HG03025 (cell line): ENCODE results near the gene ATG14.
"Not testable (repeated sequence)": the region's sequence is repeated elsewhere in the genome, so short reads cannot be mapped to it uniquely, and the experiment has no call there.

Experiments used
- ATAC-seq: cut with Tn5 transposase; IDR thresholded peaks from one replicate; pipeline ENCODE4 v1.9.1; 2021; ENCODE audit warnings: mild to moderate bottlenecking, moderate library complexity; ENCODE audit not compliant: unreplicated experiment, low FRiP score

The ATG14 gene

DNA sequence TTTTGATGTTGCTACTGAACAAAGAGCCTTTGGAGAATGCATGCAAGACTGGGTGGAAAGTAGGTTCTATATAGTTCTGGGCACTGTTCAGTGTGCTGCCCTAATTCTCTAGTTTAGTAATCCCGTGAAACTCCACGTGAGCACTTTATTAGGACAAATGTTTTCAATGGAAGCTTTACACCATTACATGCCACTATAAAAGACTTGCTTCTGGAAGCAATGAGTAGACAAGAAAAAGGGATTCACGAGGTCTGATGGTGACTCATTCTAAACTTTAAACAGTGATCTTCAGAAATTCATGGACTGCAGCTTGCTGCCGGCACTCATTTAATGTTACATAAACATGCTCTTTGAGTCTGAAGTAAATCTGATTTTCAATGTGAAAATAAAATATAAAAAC, 22.3 kb downstream of the ATG14 start:
- ATAC-seq, result no peak

DNA sequence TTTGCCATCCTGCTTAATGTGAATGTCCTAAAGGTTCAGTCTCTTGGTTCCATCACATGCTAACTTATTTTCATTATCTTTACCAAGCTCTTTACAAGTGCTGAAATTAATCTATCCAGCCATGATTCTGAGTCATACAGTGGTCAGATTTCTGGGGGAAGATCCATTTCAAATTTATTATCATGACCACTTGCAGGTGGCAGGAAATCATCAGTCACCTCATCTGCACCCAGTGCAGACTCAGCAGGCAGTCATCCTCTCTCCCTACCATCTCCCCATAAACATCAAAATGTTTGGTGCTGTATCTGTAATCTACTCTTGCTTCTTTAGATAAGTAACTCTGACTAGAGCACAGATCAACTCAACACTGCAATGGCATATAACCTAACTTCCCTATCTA, 23.5 kb downstream of the ATG14 start:
- no peak for ATAC-seq

DNA sequence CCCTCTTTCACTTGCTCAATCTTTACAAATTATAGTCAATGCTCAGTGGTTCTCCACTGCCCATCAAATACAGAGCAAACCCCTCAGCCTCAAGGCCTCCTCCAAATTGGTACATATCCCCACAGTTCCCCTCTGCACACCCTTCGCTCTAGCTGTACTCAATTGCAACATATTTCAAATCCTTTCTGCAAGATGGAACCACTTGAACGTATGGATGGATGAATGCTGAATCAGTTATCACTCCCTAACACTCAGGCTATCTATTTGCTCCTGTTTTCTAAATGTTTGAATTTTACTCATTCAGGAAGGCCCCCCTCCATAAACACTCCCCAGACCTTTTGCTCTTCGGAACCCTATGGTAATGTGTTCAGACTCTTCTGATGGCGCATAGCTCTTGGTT, 24.5 kb downstream of the ATG14 start:
- ATAC-seq, result no peak

DNA sequence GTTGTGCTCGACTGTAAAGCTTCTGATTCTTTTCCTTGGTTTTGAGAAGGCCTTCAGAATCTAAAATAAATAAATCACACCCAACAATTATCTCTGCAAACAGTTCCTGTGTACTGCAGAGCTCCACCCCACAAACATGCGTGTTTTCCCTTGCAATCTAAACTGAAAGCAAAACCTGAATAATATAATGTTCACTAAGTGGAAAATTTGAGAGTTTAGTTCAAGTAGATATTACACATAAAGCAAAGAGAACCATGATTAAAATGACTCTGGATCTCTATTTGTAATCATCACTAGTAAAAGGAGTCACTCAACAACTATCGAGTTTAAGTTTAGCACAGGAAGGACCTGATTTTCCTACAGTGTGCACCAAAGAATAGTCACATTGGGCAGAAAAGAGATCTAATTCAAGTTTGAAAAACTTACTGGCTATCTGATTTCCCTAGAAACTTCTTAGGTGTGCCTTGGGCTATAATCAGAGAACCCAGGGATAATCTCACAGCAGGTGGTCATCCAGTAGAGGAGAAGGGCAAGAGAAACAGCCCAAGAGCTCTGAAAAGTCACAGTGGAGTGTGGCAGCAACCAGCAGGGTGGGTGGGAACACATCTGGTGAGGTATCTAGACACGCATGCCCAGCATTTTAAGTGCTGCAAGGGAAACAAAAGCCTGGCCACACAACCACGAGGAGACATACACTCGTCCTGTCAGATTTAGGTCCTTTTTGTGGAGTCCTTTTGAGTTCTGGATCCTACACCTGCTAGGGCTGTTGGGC, 25.4 kb downstream of the ATG14 start:
- no peak for ATAC-seq

DNA sequence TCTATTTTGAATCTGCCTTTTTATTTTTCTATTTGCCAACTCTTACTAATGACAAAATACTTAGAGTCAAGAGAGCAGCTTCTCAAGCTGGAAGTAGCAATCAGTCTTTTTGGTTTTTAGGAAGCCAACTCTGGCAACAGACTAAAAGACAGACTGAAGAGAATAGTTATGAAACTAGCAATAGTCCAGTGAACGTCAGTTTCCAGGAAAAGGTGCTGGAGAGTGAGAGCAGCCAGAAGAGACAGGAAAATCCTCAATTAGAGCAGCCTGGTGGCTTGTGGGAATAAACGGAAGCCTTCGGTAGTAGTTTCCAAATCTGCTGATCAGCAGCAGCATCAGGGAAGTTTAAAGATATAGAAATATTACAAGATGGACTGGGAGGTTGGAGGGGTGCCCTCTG, 27.1 kb downstream of the ATG14 start:
- no peak for ATAC-seq

DNA sequence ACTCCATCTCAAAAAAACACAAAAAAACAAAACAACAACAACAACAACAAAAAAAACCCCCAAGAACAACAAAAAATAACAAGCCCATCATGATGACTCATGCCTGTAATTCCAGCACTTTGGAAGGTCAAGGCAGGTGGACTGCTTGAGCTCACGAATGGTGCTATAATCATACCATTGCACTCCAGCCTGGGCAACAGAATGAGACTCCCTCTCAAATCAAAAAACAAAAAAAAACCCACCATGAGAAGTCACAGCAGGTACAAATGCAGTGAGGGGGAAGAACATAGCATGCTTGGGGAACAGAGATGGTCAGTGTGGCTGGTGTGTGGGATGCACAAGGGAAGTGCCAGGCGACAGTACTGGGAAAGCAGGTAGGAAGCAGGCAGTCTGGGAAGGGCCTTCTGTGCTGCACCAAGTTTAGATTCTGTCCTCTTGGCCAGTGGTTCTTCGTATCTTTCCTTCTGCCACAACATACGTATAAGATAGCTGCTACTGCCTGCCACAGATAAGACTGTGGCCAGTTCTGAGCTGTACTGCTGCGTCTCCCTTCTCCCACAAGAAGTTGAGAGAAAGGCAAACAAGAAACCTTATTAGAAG, 28.0 kb downstream of the ATG14 start:
- ATAC-seq, result no peak

DNA sequence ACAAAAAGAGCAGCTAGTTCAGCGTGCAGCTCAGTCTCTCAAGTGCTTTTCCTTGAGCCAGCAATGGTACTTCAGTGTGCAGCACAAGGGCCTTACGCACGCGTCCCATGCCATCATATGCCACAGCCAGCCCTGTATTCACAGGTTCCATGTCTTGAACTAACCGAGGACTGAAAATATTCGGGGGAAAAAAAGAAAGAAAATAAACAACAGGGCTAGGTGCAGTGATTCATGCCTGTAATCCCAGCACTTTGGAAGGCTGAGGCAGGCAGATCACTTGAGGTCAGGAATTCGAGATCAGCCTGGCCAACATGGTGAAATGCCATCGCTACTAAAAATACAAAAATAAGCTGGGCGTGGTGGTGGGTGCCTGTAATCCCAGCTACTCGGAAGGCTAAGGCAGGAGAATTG, 28.6 kb downstream of the ATG14 start:
- ATAC-seq, result not testable (repeated sequence)

DNA sequence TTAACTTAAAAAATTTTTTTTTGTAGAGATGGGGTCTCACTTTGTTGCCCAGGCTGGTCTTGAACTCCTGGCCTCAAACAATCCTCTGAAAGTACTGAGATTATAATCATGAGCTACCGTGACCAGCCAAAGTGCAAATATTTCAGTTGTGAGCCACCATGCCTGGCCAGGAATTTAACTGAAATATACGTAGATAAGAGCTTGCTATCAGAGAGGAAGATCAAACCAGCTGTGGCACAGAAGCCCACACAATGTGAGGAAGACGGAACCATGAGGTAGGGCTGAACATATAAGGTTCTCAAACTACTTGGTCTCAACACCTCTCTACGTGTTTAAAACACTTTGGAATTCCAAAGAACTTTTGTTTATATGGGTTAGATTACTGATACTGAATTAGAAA, 29.1 kb downstream of the ATG14 start:
- ATAC-seq, result no peak

DNA sequence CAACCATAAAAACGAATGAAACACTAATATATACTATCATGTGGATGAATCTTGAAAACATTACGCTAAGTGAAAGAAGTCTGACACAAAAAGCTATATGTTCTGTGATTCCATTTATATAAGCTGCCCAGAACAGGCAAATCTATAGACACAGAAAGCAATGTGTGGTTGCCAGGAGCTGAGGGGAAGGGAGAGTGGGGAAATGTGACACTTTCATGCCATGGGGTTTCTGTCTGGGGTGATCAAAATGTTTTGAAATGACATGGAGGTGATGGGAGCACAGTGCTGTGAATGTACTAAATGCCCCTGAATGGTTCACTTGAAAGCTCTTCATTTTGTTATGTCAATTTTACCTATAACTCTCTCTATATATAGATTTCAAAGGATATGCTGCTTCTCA, 30.1 kb downstream of the ATG14 start:
- no peak for ATAC-seq

DNA sequence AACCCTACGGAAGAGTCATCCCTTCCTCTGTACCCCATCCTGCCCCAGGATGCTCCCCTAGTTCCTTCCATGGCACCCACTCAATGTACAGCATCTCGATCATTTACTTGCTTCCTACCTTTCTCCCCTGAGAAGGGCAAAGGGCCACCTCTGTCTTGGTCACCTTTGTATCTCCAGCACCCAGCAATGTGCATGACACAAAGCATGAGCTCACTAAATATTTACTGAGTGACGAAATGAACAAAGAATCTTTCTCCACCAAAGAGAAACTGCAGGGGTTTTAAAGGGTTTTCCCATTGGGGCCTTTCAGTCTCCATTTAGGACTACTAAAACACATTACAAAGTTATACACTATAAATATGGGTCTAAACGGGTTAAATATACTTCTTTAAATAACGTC, 30.6 kb downstream of the ATG14 start:
- no peak for ATAC-seq

DNA sequence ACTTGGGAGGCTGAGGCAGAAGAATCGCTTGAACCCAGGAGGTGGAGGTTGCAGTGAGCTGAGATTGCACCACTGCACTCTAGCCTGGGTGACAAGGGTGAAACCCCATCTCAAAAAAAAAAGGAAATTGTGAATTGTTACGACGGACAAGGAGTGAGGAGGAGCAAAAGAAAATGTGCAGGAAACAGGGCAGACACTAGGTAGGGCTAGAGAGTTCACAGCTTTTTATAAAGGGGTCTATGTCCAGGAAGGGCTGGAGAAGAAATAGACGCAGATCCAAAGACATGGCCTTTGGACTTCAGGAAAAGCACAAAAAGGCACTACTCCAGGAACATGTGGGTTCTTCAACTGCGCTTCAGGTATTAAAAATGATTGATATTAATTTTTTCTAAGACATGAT, 34.4 kb downstream of the ATG14 start:
- ATAC-seq, result no peak

DNA sequence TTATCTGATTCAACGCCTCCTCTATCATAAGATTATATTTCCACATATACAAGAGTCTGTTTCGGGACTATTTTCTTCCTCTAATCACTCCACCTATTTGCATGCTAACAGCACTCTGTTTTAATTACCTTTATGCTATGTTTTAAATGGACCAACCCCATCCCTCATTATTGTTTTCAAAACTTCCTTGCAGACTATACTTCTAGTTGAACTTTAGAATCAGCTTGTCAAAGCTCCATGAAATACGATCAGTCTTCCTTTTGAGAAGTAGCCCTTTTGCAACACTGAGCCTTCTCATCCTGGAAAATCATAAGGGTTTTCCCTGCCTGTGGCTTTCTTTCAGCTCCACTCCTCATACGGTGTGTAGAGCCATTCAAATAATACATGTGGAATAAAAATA, 36.9 kb downstream of the ATG14 start:
- ATAC-seq, result no peak

DNA sequence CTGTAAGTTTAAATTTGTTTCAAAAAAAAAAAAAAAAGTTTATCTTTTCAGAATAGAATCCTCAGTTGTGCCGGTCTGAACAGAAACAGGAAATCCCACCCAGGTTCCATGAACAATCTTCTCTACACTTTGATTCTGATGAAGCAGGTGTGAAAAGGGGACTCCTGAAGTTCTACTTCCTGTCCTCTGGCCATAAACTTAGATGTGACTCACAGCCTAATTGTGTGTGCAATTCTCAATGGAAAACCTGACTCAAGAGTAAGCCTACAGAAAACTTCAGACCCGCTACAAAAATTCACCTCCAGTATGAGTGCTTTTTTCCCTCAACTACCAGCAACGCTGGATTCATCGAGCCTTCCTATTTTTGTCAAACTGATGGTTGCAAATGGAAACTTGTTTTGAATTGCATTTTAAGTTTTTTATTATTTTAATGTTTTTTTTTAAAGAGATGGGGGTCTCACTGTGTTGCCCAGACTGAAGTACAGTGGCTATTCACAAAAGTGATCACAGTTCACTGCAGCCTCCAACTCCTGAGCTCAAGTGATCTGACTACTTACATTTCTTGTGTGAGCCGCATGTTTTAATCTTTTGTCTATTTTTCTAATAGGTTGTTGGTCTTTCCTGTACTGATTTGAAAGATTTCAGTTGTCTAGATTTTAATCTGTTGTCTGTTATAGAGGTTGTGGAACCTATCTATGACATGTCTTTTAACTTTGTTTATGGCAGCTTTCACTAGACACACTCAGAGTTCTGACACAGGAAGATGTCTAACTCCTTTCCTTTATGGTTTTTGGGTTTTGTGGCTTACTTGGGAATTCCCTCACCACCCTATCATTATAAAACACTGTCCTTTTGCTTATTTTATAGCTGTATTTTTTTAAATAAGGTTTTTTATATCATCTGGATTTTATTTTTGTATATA, 37.6 kb downstream of the ATG14 start:
- no peak for ATAC-seq

DNA sequence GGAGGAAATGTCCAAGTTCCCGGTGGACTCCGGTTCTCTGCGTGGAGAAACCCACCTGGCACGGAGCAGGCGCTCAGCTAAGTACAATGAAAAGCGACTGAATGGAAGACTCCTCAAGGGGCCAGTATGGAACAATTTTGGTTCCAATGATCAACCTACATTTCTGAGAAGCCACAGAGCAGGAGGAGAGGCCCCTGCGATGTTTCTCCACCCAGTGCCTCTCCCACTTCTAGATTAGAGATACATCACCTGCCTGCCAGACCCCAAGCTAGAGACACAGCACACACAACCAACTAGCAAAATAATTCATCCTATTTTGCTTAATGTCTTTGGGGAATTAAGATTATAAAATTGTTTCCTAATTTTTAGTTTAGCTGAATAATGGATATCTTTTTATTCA, 38.8 kb downstream of the ATG14 start:
- no peak for ATAC-seq

DNA sequence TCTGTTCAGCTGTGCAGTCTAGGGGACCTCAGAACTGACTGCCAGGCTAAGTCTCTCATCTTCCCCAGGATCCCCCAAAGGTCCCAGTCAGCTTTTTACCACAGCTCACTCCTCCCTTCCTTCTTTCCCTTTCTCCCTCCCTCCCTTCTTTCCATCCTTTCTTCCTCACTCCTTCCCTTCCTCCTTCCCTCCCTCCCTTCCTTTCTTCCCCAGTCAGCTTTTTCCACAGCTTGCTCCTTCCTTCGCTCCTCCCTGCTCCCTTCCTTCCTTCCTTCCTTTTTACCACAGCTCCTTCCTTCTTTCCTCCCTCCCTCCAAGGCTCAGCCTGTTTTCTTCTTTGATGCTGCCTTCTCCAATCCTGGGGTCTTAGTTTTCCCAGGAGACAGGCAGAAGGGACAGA, 39.2 kb downstream of the ATG14 start:
- no peak for ATAC-seq

DNA sequence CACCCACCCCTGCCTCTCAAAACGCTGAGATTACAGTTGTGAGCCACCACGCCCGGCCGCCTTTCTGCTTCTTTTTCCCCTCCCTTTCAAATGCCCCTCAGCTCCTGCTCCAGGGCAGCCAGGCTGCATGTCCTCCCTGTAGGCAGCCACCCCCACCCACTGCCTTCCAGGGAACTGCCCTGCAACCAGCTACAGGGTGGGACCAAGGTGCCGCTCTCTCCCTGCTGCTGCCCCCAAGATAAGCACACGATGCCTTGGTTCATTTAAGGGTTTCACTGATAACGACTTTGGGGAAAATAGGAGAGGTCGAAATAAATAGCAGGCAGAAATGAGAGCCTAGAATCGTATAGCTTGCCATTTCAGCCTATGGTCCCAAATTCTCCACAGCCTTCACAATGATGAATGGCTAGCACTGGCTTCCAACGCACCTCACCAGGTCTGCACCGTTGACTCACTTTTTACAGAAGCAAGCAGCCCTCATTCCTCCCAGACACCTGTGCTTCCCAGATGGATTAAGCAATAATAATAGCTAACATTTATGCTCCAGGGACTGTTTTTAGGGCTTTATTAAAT, 40.7 kb downstream of the ATG14 start:
- no peak for ATAC-seq

DNA sequence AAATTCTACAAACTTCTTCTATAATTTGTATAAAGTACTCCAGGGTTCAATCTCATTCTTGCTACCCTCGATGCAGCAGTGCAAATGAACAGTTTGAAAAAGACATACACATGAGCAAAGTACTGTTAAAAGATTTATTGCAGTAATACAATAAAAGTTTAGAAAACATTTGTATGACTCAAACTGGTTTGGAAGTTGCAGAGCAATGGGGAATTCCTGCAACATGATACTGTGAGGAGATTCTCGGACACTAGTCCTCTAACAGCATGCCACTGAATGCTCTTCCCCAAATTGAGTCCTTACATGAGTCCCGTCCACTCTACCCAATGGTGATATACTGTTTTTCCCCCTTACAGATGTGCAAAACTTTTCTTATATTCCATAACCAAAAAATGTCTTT, 45.4 kb downstream of the ATG14 start:
- ATAC-seq, result no peak

DNA sequence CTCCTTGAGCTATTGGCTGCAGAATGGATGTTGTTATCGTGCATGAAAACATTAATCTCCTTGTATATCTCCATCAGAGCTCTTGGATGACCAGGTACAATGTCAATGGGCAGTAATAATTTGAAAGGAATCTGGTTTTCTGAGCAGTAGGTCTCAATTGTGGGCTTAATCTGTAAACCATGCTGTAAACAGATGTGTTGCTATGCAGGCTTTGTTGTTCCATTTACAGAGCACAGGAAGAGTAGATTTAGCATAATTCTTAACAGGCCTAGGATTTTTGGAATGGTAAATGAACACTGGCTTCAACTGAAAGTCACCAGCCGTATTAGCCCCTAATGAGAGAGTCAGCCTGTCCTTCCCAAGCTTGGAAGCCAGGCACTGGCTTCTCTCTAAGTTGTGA, 50.4 kb downstream of the ATG14 start:
- no peak for ATAC-seq

DNA sequence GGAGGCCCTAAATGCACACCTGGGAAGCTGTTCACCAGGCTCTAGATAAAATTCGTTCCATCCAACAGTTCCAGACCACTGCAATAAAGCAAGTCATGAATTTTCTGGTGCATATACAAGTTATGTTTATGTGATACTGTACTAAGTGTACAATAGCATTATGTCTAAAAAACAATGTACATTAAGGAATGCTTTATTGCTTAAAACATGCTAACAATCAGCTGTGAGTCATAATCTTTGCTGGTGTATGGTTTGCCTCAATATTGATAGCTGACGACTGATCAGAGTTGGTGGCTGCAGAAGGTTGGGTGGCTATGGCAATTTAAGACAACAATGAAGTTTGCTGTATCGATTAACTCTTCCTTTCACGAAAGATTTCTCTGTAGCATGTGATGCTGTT, 52.3 kb downstream of the ATG14 start:
- ATAC-seq, result no peak

DNA sequence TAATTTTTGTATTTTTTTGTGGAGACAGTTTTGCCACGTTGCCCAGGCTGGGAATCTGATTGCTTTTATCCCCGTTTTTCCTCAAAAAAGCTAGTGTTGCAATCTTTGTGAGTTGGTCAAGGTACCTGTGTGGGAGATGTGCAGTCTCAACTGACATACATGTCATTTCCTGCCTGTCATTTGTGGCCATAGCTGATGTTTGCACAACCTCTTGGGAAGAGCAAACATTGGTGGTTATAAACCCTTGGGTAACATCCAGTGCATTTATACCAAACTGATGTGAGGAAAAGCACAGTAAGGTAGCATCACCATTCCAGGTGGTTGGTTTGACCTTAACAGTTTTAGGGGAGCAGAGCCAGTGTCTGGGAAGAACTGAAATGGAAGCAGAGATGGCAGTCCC, 54.7 kb downstream of the ATG14 start:
- ATAC-seq, result no peak

DNA sequence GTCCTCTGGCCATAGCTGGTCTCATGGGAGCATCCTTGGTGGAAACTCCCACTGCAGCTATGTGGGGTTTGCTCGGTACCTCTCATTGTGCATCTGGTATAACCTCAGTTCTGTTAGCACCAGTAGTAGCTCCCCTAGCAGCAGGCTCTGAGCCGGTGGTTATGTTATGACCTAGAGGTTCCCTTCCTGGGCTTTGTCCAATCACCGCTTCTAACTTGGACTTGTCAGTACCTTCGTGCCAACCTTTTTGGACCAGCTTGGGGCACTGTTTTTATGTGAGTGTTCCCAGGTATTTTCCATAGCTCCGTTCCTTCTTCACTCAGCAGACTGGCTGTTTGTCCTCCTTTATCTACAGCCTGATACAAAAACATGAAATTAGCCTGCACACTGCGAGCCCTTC, 55.7 kb downstream of the ATG14 start:
- no peak for ATAC-seq
